Erythroblast (primary cell): ENCODE measurements around the gene EP400.

ENCODE experiments used
- GATA1 ChIP-seq: IDR thresholded peaks from 2 replicates; pipeline ENCODE4 v1.6.1; 2011; ENCODE audit warnings: low read depth, mild to moderate bottlenecking, control low read depth, low read length, moderate library complexity
- POLR2A ChIP-seq: IDR thresholded peaks from 2 replicates; pipeline ENCODE4 v1.6.1; 2011; ENCODE audit warnings: mild to moderate bottlenecking, low read length

- no peak for TF ChIP-seq POLR2A
- no peak for TF ChIP-seq GATA1
Measured at GRCh38 chr12:132057691-132058090, 107.9 kb downstream of the EP400 start.
